HL-60/S4 (cell line): ENCODE results near the gene TIMM22.

ENCODE experiments used
- in situ Hi-C: fragments of 300-500 bp; cut with MboI; formaldehyde crosslinking; loops from 2 replicates; pipeline ENCODE4 v1.14.3; 2022; ENCODE audit warnings: low sequenced_read_pairs

The TIMM22 gene

GRCh38 chr17:1012823-1013728 is 16.1 kb downstream of the TIMM22 start:
- in situ Hi-C loops: no loop called here

GRCh38 chr17:1013729-1014090 is 16.8 kb downstream of the TIMM22 start:
- in situ Hi-C loops: no loop called here

GRCh38 chr17:1018547-1018946 is 21.6 kb downstream of the TIMM22 start:
- in situ Hi-C loops: no loop called here

- in situ Hi-C loops: no loop called here
Observed at GRCh38 chr17:1019451-1019850, 22.5 kb downstream of the TIMM22 start.

GRCh38 chr17:1021147-1021546 is 24.2 kb downstream of the TIMM22 start:
- in situ Hi-C loops: no loop called here

- in situ Hi-C loops: no loop called here
Observed at GRCh38 chr17:1022278-1023024, 25.5 kb downstream of the TIMM22 start.

- in situ Hi-C loops: no loop called here
Observed at GRCh38 chr17:1024076-1024475, 27.1 kb downstream of the TIMM22 start.

- in situ Hi-C loops: no loop called here
Observed at GRCh38 chr17:1025733-1026598, 29.0 kb downstream of the TIMM22 start.

- in situ Hi-C loops: no loop called here
Observed at GRCh38 chr17:1026599-1026975, 29.7 kb downstream of the TIMM22 start.

- in situ Hi-C loops: no loop called here
Observed at GRCh38 chr17:1027044-1027443, 30.1 kb downstream of the TIMM22 start.

GRCh38 chr17:1029196-1029921 is 32.4 kb downstream of the TIMM22 start:
- in situ Hi-C loops: no loop called here

GRCh38 chr17:1029922-1030644 is 33.2 kb downstream of the TIMM22 start:
- in situ Hi-C loops: no loop called here

GRCh38 chr17:1030684-1031532 is 34.0 kb downstream of the TIMM22 start:
- in situ Hi-C loops: no loop called here

- in situ Hi-C loops: no loop called here
Observed at GRCh38 chr17:1031711-1032110, 34.8 kb downstream of the TIMM22 start.

- in situ Hi-C loops: no loop called here
Observed at GRCh38 chr17:1032391-1032790, 35.5 kb downstream of the TIMM22 start.

- in situ Hi-C loops: no loop called here
Observed at GRCh38 chr17:1033503-1033902, 36.6 kb downstream of the TIMM22 start.

GRCh38 chr17:1034652-1035210 is 37.8 kb downstream of the TIMM22 start:
- in situ Hi-C loops: no loop called here

- in situ Hi-C loops: no loop called here
Observed at GRCh38 chr17:1035546-1036170, 38.7 kb downstream of the TIMM22 start.
